Measurements from ENCODE around the gene VEZT.

The VEZT gene

DNA sequence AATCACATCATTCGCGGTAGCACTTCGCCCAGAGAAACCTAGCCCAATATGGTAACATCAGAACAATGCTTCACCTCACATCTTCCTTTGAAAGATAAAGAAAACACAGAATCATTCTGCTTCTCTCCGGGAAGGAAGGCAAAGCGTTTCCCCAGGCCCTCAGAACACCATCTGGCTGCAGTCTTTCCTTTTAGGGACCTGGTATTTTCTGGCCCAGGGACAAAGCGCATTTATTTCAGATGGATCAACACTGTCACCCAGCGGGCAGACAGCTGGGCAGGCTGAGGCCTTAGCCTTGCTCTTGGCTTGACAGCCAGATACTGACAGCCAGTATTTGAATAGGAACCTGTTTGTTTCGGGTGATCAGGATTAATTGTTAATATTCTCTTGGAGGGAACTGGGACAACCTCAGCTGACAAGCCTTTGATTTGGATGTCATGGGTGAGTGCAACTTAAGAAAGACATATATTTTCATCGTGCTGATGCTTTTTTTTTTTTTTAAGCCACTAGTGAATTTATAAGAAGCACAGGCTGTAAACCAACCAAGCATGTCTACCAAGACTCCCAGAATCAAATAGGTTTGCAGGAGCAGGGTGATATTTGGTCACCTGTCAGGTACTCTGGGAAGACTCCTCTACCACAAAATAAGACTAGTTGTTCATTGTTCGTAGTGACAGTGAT, 118.9 kb downstream of the VEZT start:
- no peak overlapping the region for H3K4me3 ChIP-seq (ENCODE audit: low read length)
- no peak for DNase-seq (ENCODE audit: low read depth, low spot score)

DNA sequence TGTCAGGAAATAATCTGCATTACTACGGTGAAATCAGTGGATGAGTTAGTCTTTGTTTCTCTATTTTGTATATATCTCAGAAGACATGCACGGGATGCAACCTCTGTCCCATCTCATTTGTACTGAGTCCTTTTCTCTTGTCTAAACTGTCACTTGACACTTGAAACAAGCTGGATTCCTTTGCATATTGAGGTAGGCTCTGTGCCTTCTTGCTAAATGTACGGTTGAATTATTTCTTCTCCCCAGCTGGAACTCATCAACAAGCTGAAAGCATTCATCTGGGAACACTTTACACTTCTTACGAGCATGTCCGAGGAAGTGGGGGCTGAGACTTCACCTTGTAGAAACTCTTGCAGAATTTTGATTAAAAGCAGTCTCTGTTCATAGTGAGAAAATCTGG, 119.5 kb downstream of the VEZT start:
- no peak for DNase-seq (ENCODE audit: low read depth, low spot score)
- no peak overlapping the region for H3K4me3 ChIP-seq (ENCODE audit: low read length)

DNA sequence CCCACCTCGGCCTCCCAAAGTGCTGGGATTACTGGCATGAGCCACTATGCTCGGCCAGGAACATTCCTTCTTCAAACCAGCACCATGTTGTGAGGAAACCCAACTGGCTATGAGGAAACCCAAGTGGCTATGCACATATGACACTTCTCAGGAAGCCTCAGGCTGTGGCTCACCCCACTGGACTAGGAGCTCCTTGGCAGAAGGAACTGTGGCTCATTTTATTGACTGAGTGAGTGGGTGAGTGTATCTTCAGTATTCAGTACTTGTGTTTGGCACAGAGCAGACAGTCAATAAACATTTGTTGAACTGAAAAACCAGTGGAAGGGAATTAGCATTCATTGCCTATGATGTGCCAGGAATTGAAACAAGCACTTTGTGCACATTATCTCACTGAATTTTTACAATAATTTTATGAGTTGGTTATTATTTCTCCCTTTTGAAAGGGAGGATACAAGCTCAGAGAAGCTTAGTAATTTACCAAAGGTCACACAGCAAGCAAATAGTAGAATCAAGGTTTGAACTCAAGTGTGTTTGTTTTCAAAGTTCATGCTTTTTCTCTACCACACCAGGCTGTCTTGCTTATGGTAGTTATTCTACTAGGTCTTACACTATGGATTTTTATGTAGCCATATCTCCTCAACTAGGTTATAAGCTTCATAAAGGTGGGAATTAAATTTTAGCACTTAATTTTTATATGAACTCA, 121.6 kb downstream of the VEZT start:
- DNase-seq (ENCODE audit: low read depth, low spot score) = no peak
- H3K4me3 ChIP-seq (ENCODE audit: low read length) = no peak overlapping the region

DNA sequence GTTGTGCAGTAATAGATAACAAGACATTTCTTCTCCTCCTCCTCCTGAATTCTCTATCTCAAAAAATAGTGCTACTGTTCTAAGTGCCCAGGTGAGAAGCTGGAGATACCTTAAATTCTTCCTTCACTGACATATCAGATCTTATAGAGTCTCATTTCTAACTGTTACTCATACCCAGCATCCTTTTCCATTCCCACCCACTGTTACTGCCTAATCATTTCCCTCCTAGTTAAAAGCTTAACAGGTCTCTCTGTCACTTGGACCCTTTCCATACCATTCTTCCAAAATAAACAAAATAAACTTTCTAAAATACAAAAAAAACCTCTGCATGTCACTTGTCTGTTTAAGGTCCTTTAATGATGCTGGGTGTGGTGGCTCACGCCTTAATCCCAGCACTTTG, 124.4 kb downstream of the VEZT start:
- DNase-seq (ENCODE audit: low read depth, low spot score) = no peak
- no peak overlapping the region for H3K4me3 ChIP-seq (ENCODE audit: low read length)

DNA sequence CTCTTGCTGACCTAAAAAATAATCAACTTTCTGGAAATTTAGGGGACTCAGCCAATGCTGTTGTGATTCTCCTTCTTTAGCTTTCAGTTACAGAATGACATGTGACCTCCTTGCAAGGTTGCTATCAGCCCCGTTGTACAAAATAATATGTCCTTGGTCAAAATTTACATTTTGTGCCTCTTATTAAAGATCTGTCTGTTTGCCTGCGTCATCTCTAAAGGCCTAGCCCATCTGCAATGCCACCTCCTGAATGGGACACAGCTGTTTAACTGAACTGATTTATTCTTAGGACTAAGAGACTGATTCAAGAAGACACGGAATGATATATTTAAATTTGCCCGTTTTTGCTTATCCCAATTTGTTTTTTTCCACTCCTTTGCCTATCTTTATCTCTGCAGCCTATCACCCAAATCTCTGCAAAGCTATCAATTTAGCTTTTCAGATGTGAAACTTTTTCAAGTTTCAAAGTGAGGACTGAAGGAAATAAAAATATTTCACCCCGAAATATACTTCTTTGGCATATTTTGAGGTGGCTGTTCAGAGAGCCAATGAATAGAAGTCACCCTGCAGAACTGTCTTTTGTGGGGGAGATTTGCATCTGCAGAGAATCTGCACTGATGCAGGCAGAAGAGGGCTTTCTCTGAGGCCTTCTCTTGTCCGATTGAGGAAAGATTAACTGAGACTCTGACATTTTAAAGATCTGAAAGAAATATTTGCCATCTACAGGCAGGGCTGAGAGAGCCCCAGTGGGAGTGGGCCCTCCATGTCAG, 126.0 kb downstream of the VEZT start:
- no peak for DNase-seq (ENCODE audit: low read depth, low spot score)
- no peak overlapping the region for H3K4me3 ChIP-seq (ENCODE audit: low read length)

DNA sequence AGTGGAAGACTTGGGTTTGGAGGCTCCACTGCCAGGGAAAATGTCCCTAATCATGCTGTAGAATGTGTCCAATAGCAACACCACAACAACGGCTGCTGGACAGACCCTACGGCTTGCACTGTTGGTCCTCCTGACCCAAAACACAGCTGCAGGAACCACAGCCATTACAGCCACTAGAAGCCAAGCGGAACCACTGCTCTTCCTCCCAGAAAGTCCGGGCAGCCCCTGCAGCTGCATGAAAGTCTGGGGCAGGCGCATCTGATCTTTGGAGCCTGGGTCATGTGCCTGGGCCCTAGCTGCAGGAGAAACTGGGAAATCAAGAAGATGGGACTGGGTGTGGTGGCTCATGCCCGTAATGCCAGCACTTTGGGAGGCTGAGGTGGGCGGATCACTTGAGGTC, 131.7 kb downstream of the VEZT start:
- no peak overlapping the region for H3K4me3 ChIP-seq (ENCODE audit: low read length)
- DNase-seq (ENCODE audit: low read depth, low spot score) = no peak

DNA sequence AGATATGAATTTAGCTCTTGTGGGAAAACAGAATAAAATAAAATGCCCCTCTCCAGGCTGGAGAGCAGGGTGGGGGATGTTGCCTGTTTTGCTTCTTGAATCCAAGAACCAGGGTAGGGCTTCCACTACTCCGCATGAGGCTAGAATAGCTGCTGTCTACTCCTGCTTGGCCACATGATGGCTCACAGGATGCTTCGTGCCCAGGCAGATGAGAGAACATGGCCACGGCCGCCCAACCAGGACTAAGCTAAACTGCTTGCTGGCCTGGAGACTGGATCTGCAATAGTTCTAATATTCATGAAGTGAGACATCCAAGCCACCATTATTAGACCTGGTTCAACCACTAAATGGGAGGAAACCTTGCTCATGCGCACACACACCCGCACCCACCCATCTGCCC, 134.1 kb downstream of the VEZT start:
- H3K4me3 ChIP-seq (ENCODE audit: low read length) = no peak overlapping the region
- DNase-seq (ENCODE audit: low read depth, low spot score) = no peak

Measured in Jurkat, Clone E6-1 (cell line).